Keratinocyte (primary cell): ENCODE measurements around the gene LCOR.

ENCODE experiments used
- EZH2 ChIP-seq: IDR thresholded peaks from one replicate; pipeline ENCODE4 v1.6.1; 2012; ENCODE audit warnings: inconsistent platforms, mild to moderate bottlenecking, low read length, moderate library complexity
- TF ChIP-seq, protein P1 (sequence below), 3 experiments: IDR thresholded peaks in 1 of 3; conservative IDR thresholded peaks in 1 of 3; optimal IDR thresholded peaks in 1 of 3; 2 replicates in 2 of 3; 3 replicates in 1 of 3; pipeline versions ENCODE3 to v1.5.1; 2011; ENCODE audit warnings: low read length in 3 of 3, mild to moderate bottlenecking in 3 of 3, moderate library complexity in 2 of 3, control low read depth in 1 of 3, inconsistent platforms in 1 of 3; ENCODE audit not compliant: insufficient read depth in 2 of 3; ENCODE audit errors: extremely low read depth in 1 of 3

DNA sequence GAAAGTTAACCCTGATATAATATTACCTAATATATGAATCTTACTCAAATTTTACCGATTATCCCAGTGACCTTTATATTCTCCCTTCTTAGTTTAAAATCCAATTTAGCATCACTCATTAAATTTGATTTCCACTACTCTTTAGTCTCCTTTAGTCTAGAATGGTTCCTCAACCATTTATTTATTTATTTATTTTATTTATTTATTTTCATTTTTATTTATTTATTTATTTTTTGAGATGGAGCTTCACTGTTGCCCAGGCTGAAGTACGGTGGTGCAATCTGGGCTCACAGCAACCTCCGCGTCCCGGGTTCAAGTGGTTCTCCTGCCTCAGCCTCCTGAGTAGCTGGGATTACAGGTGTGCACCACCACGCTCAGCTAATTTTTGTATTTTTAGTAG is 92.8 kb downstream of the LCOR start:
- TF ChIP-seq, protein P1, sequence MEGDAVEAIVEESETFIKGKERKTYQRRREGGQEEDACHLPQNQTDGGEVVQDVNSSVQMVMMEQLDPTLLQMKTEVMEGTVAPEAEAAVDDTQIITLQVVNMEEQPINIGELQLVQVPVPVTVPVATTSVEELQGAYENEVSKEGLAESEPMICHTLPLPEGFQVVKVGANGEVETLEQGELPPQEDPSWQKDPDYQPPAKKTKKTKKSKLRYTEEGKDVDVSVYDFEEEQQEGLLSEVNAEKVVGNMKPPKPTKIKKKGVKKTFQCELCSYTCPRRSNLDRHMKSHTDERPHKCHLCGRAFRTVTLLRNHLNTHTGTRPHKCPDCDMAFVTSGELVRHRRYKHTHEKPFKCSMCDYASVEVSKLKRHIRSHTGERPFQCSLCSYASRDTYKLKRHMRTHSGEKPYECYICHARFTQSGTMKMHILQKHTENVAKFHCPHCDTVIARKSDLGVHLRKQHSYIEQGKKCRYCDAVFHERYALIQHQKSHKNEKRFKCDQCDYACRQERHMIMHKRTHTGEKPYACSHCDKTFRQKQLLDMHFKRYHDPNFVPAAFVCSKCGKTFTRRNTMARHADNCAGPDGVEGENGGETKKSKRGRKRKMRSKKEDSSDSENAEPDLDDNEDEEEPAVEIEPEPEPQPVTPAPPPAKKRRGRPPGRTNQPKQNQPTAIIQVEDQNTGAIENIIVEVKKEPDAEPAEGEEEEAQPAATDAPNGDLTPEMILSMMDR (optimal IDR thresholded peaks at IDR 0.05 in 1 of 3, IDR thresholded peaks at IDR 0.05 in 1 of 3, conservative IDR thresholded peaks at IDR 0.05 in 1 of 3; ENCODE audit: extremely low read depth in 1 of 3, insufficient read depth in 2 of 3, low read length in 3 of 3), result no peak
- TF ChIP-seq EZH2, result no peak
